ENCODE measurements around the gene ST6GAL1. TPM values are rescaled to one million over a fixed set of nuclear protein-coding genes. Genes with fewer than 3 reads are reported as not detected.

The ST6GAL1 gene
- total and polyA plus RNA-seq, 2 of the 4 experiments (the other 2 are of a cell fraction): 1.4 to 2.9 TPM

GRCh38 chr3:186990878-186991308 lies 60.6 kb downstream of the ST6GAL1 start:
- Histone ChIP-seq H3K79me1 (ENCODE audit: low read depth in 1 of 2, low read length in 2 of 2) (no peaks in the 10 kb centered on the region), H2BK5ac (ENCODE audit: low read depth, low read length, poor library complexity, severe bottlenecking) (no peak overlapping the region), H3K23ac (ENCODE audit: low read depth, low read length) (no peak overlapping the region), H4K5ac (ENCODE audit: low read depth, low read length) (no peak overlapping the region), H3K4me2 (ENCODE audit: low read depth, low read length) (no peak overlapping the region), H3K27ac (ENCODE audit: insufficient read depth, low read length) (no peak overlapping the region), H2AFZ (replicated peaks; ENCODE audit: low read length, poor library complexity) (no peak overlapping the region), H2AK5ac (ENCODE audit: low read depth, low read length) (no peak overlapping the region), H3K36me3 (ENCODE audit: control insufficient read depth, insufficient read depth, low read length) (no peaks in the 10 kb centered on the region), H3K9me1 (ENCODE audit: insufficient read depth, low read length) (no peaks in the 10 kb centered on the region), H2BK20ac (ENCODE audit: low read depth, low read length) (no peak overlapping the region), H3K4me3 (ENCODE audit: insufficient read depth, low read depth, low read length) (no peak overlapping the region), H2BK120ac (ENCODE audit: low read depth, low read length) (no peak overlapping the region), H3K4me1 (ENCODE audit: control insufficient read depth, insufficient read depth, low read length) (peaks cover 3% of the 10 kb centered on the region; the same call in 1 of the 2 replicates), H3K18ac (ENCODE audit: low read depth, low read length) (no peak overlapping the region), H3K9ac (ENCODE audit: low read depth, low read length) (no peak overlapping the region), H3K56ac (ENCODE audit: extremely low read depth, insufficient read depth, low read length) (no peak overlapping the region), H3K4ac (ENCODE audit: low read depth, low read length) (no peak overlapping the region), H3K9me3 (ENCODE audit: control insufficient read depth, insufficient read depth, low read length) (no peaks in the 10 kb centered on the region), H4K8ac (ENCODE audit: low read depth in 2 of 2, low read length in 2 of 2) (no peak overlapping the region), H2AK9ac (replicated peaks; ENCODE audit: low read depth, low read length, poor library complexity) (peak overlapping the region; percentile 58), H3K27me3 (ENCODE audit: control insufficient read depth, insufficient read depth, low read length) (no peaks in the 10 kb centered on the region), H3K14ac (replicated peaks; ENCODE audit: low read depth, low read length) (no peak overlapping the region), H2BK15ac (ENCODE audit: low read depth, low read length) (no peak overlapping the region), H4K20me1 (ENCODE audit: insufficient read depth, low read length) (no peaks in the 10 kb centered on the region), H4K91ac (ENCODE audit: insufficient read depth, low read depth, low read length) (no peak overlapping the region)
- CTCF ChIA-PET: no interaction called here
- ATAC-seq (ENCODE audit: low read depth) (no peak), DNase-seq (peak; percentile 22)
- no peak for TF ChIP-seq ELK1 (IDR thresholded peaks at IDR 0.05; ENCODE audit: borderline replicate concordance, low read depth, low read length)
- no peak for TF ChIP-seq CTCF (conservative IDR thresholded peaks at IDR 0.05; ENCODE audit: low read depth, low read length)
- no peak for TF ChIP-seq FOS (IDR thresholded peaks at IDR 0.05; ENCODE audit: low read depth, low read length)
- no peak for TF ChIP-seq CHD1 (IDR thresholded peaks at IDR 0.05; ENCODE audit: low read depth, low read length)
- TF ChIP-seq MAFK (IDR thresholded peaks at IDR 0.05; ENCODE audit: low read depth, low read length): no peak
- TF ChIP-seq USF2 (IDR thresholded peaks at IDR 0.05; ENCODE audit: low read depth, low read length): no peak
- no peak for TF ChIP-seq POLR2A (IDR thresholded peaks at IDR 0.05; ENCODE audit: low read depth, low read length)
- POLR2A ChIA-PET (ENCODE audit: unreplicated experiment): no interaction called here
- dilution Hi-C loops (cut with HindIII; ENCODE audit: low sequenced_read_pairs, unreplicated experiment) (no loop called here), in situ Hi-C loops (cut with MboI; ENCODE audit: low sequenced_read_pairs) (no loop called here), intact Hi-C loops (cut with micrococcal nuclease) (no loop called here)
- no TSS peak for BruUV-seq (replicated peaks)
- no CpG with 5 or more reads among the region's 5 CpGs for WGBS, 2 experiments (ENCODE audit: extremely low coverage in 2 of 2, insufficient read length in 1 of 2)
